Fibroblast of pulmonary artery (primary cell): ENCODE data around the gene WNT11.

Source experiments
- DNase-seq: peaks from one replicate; pipeline ENCODE4 v3.0.0-alpha.2; 2010; ENCODE audit warnings: low read depth
- H3K4me3 ChIP-seq: replicated peaks from 2 replicates; pipeline ENCODE4 v1.5.1; 2011; ENCODE audit warnings: low read depth, mild to moderate bottlenecking, control low read depth, low read length, moderate library complexity
- TF ChIP-seq, protein P1 (sequence below): IDR thresholded peaks from 2 replicates; pipeline ENCODE4 v1.5.1; 2011; ENCODE audit warnings: mild to moderate bottlenecking, control low read depth, low read length, inconsistent platforms; ENCODE audit errors: missing control alignments

WNT11 gene

GRCh38 chr11:76243193-76243956 is 37.1 kb upstream of the WNT11 start:
- TF ChIP-seq, protein P1, sequence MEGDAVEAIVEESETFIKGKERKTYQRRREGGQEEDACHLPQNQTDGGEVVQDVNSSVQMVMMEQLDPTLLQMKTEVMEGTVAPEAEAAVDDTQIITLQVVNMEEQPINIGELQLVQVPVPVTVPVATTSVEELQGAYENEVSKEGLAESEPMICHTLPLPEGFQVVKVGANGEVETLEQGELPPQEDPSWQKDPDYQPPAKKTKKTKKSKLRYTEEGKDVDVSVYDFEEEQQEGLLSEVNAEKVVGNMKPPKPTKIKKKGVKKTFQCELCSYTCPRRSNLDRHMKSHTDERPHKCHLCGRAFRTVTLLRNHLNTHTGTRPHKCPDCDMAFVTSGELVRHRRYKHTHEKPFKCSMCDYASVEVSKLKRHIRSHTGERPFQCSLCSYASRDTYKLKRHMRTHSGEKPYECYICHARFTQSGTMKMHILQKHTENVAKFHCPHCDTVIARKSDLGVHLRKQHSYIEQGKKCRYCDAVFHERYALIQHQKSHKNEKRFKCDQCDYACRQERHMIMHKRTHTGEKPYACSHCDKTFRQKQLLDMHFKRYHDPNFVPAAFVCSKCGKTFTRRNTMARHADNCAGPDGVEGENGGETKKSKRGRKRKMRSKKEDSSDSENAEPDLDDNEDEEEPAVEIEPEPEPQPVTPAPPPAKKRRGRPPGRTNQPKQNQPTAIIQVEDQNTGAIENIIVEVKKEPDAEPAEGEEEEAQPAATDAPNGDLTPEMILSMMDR: no peak
- no peak overlapping the region for H3K4me3 ChIP-seq
- no peak for DNase-seq

GRCh38 chr11:76242004-76242779 is 35.9 kb upstream of the WNT11 start:
- TF ChIP-seq, protein P1: no peak
- no peak for DNase-seq

DNA sequence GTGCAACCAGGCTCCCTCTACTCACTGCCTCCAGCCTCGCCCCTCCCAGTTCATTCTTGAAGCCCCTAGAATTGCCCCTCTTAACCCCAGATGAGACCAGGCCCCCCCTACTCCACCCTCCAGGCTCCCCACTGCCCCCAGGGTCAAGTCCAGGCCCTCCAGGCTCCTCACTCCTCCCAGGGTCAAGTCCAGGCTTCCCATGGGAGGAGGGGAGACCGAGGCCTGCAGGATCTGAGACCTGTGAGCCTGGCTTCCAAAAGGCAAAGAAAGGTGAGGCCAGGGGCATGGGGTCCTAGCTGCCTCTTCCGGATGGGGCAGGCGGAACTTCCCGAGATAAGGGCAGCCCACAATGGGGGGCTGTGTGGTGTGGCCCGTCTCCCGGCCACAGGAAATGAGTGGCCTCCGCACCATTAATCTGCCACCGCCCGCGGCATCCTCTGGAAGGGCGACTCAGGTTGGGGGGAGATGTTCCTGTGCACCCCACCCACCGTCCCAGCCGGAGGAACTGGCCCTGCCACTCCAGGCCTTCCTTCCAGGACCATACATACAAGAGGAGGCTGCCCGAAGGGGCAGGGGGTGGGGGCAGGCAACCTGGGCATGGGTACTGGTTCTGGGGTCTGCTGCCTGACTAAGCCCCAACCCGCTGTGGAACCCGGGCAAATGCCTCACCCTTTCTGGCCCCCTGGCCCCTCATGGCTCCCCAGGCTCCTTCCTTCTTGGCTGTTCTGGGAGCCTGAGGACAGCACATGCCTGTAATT is 35.1 kb upstream of the WNT11 start:
- H3K4me3 ChIP-seq: no peak overlapping the region
- no peak for DNase-seq
- TF ChIP-seq, protein P1: no peak

More at GRCh38 chr11:76242004-76242779, 35.9 kb upstream of the WNT11 start:
- no peak overlapping the region for H3K4me3 ChIP-seq

DNA sequence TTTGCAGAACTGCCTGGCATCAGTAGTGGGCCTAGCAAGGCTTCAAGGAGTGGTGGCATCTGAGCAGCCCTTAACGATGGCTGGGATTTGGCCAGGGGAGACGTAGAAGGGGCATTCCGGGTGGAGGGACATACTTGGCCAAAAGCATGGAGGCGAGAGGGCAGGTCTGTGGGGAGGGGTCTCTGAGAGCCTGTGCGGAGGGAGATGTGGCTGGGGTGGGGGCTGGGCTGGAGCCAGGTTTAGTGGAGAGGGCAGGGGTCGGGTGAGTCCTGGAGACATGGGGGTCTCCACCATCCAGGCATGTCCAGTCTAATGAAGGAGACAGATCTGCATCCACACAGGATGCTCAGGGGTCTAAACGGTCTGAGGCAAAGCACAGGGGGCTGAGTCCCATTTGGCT is 34.4 kb upstream of the WNT11 start:
- TF ChIP-seq, protein P1: no peak
- DNase-seq: no peak
- H3K4me3 ChIP-seq: no peak overlapping the region

- no peak for DNase-seq
- TF ChIP-seq, protein P1: no peak
- no peak overlapping the region for H3K4me3 ChIP-seq
Observed at GRCh38 chr11:76240161-76240540, 33.8 kb upstream of the WNT11 start.

GRCh38 chr11:76239483-76240160 is 33.3 kb upstream of the WNT11 start:
- TF ChIP-seq, protein P1: no peak
- no peak for DNase-seq
- no peak overlapping the region for H3K4me3 ChIP-seq
